B cell (primary cell): ENCODE measurements around the gene APOC1.

Source experiments
- CTCF ChIP-seq: fragments of 200-600 bp; IDR thresholded peaks from one replicate; pipeline ENCODE4 v1.8.0; 2022; ENCODE audit warnings: antibody characterized with exemption, mild to moderate bottlenecking
- EZH2 ChIP-seq: IDR thresholded peaks from 2 replicates; pipeline ENCODE4 v1.6.1; 2012; ENCODE audit warnings: borderline replicate concordance, low read depth, mild to moderate bottlenecking, moderate library complexity, low read length; ENCODE audit not compliant: insufficient read depth, poor library complexity, severe bottlenecking

GRCh38 chr19:44948237-44948636 is 33.8 kb downstream of the APOC1 start:
- TF ChIP-seq CTCF: no peak
- no peak for TF ChIP-seq EZH2
